ENCODE results near the gene CC2D1B.
A peak's percentile ranks its signal among the peaks of the same experiment; 100 is the strongest.

The CC2D1B gene

DNA sequence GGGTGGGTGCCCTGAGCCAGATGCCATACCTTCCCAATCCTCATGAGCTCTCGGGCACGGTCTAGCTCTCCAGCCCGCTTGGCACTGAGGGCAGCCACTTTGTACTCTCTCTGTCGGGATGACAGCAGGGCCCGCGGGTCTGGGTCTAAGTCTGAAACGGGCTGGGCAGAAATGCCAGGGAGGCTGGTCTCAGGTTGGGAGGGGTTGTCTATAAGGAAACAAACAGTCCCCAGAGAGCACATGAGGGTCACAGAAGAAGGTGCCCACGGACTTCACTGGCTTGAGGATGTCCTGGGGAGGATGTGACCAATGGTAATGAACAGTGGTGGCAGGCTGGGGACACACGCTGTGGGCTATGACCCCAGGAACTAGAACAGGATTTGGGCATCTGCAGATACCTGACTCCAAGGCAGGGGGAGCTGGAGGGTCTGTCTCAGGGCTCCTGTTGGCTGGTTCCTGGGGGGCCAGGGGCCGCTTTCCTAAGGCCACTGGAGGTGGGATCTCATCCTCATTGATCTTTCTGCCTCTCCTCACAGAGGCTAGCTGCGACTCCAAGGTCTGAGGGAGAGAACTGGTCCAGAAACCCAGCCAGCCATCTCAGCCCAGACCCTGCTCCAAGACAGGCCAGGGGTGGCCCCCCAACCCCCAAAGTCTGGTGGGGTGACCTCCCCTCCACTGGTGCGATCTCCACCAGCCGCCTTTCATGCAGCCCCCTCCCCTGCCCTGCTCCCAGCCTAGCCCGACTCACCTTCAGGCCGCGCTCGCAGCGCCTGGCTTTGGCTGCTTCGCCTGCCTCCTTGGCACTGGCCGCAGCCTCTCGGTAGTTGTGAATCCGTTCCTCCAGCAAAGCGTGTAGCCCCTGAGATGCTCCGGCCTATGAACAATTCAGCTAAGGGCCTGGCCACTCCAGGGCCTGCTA is 6.1 kb downstream of the CC2D1B start:
- no CpG with 5 or more reads among the region's 24 CpGs for WGBS, 2 donors (ENCODE audit: extremely low coverage in 2 of 2, insufficient read length in 2 of 2, insufficient replicate concordance in 1 of 2)
- H3K27me3 ChIP-seq (ENCODE audit: control insufficient read depth in 3 of 3, insufficient read depth in 3 of 3, low read depth in 1 of 3, low read length in 3 of 3), result no peaks in the 10 kb centered on the region
- no peak for DNase-seq (ENCODE audit: low spot score)
- H3K4me3 ChIP-seq (ENCODE audit: low read length in 2 of 2), result no peak overlapping the region
- no peak overlapping the region for H2AFZ ChIP-seq (ENCODE audit: low read length)
- H4K91ac ChIP-seq (ENCODE audit: low read depth, low read length, poor library complexity), result no peak overlapping the region
- H3K4me1 ChIP-seq (ENCODE audit: control insufficient read depth in 2 of 2, insufficient read depth in 1 of 2, low read depth in 1 of 2, low read length in 2 of 2), result peaks cover 1 to 5% of the 10 kb centered on the region in 2 donors
- no peak overlapping the region for H3K18ac ChIP-seq (ENCODE audit: low read length)
- H2BK12ac ChIP-seq (ENCODE audit: low read length), result no peak overlapping the region
- H3K23ac ChIP-seq (ENCODE audit: low read depth, low read length, poor library complexity), result peak overlapping the region; percentile 35
- peaks cover 74 to 94% of the 10 kb centered on the region in 2 donors for H3K36me3 ChIP-seq (replicated peaks in 1 of 2; ENCODE audit: control insufficient read depth in 2 of 2, insufficient read depth in 2 of 2, low read length in 2 of 2)
- no peak overlapping the region for H3K4ac ChIP-seq (ENCODE audit: low read length)
- H2BK5ac ChIP-seq (ENCODE audit: low read length), result no peak overlapping the region
- no peak overlapping the region for H2AK5ac ChIP-seq (ENCODE audit: low read depth, low read length)
- no peak overlapping the region for H3K27ac ChIP-seq (replicated peaks; ENCODE audit: low read length)
- H4K8ac ChIP-seq (ENCODE audit: low read depth, low read length), result no peak overlapping the region
- no peak overlapping the region for H3K9ac ChIP-seq (ENCODE audit: low read depth, low read length, poor library complexity)
- peak overlapping the region; percentile 10 for H3K14ac ChIP-seq (ENCODE audit: low read length)
- no peak overlapping the region for H2BK120ac ChIP-seq (ENCODE audit: low read depth, low read length)
- H3K79me1 ChIP-seq (ENCODE audit: low read depth, low read length), result peaks cover 7% of the 10 kb centered on the region
- no peak overlapping the region for H3K4me2 ChIP-seq (ENCODE audit: insufficient read depth, low read length, poor library complexity, severe bottlenecking)
- H3K9me3 ChIP-seq (replicated peaks in 1 of 2; ENCODE audit: control insufficient read depth in 2 of 2, insufficient read depth in 1 of 2, low read depth in 1 of 2, low read length in 2 of 2), result no peaks in the 10 kb centered on the region
- no peak overlapping the region for H2BK15ac ChIP-seq (ENCODE audit: low read length)

DNA sequence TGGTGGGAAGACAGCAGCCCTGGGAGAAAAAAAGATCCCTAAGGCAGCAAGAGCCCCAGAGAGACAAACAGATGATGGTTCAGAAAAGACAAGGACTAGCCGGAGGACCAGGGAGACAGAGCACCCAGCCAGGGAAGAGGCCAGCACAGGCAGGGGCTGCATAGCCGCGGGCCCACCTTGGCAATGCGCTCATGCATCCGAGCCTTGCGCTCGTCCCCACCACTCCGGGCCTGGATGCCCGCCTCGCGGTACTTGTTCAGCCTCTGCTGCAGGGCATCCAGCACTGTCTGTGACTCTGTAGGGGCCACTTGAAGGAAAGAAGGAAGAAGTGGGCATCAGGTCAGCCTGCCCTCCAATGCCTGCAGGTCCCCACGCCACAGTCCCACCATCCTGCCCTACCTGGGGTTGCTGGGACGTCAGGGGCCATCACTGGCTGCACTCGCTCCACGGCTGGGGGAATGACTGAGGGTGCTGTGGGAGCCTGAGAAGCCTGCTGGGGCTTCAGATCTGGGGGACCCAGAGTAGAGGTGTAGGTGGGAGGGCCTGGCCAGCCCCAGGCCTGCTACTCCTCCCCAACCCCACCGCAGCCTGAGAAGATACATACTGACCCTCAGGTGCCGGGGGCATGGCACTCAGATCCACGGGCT is 7.0 kb downstream of the CC2D1B start:
- Histone ChIP-seq H2BK120ac (ENCODE audit: low read depth, low read length) (no peak overlapping the region), H3K14ac (ENCODE audit: low read length) (no peak overlapping the region), H3K4ac (ENCODE audit: low read length) (peak overlapping the region; percentile 37), H2BK15ac (ENCODE audit: low read length) (no peak overlapping the region), H3K9me3 (replicated peaks in 1 of 2; ENCODE audit: control insufficient read depth in 2 of 2, insufficient read depth in 1 of 2, low read depth in 1 of 2, low read length in 2 of 2) (no peaks in the 10 kb centered on the region), H3K36me3 (replicated peaks in 1 of 2; ENCODE audit: control insufficient read depth in 2 of 2, insufficient read depth in 2 of 2, low read length in 2 of 2) (peaks cover 83 to 97% of the 10 kb centered on the region in 2 donors), H3K4me3 (ENCODE audit: low read length in 2 of 2) (no peak overlapping the region), H4K8ac (ENCODE audit: low read depth, low read length) (no peak overlapping the region), H3K9ac (ENCODE audit: low read depth, low read length, poor library complexity) (no peak overlapping the region), H3K4me1 (ENCODE audit: control insufficient read depth in 2 of 2, insufficient read depth in 1 of 2, low read depth in 1 of 2, low read length in 2 of 2) (no peaks in the 10 kb centered on the region), H2BK5ac (ENCODE audit: low read length) (no peak overlapping the region), H3K79me1 (ENCODE audit: low read depth, low read length) (peaks cover 4% of the 10 kb centered on the region), H2BK12ac (ENCODE audit: low read length) (peak overlapping the region; percentile 73), H3K23ac (ENCODE audit: low read depth, low read length, poor library complexity) (no peak overlapping the region), H3K18ac (ENCODE audit: low read length) (no peak overlapping the region), H3K27me3 (ENCODE audit: control insufficient read depth in 3 of 3, insufficient read depth in 3 of 3, low read depth in 1 of 3, low read length in 3 of 3) (no peaks in the 10 kb centered on the region), H3K27ac (replicated peaks; ENCODE audit: low read length) (no peak overlapping the region), H2AFZ (ENCODE audit: low read length) (no peak overlapping the region), H4K91ac (ENCODE audit: low read depth, low read length, poor library complexity) (no peak overlapping the region), H3K4me2 (ENCODE audit: insufficient read depth, low read length, poor library complexity, severe bottlenecking) (no peak overlapping the region), H2AK5ac (ENCODE audit: low read depth, low read length) (no peak overlapping the region)
- no CpG with 5 or more reads among the region's 18 CpGs for WGBS, 2 donors (ENCODE audit: extremely low coverage in 2 of 2, insufficient read length in 2 of 2, insufficient replicate concordance in 1 of 2)
- DNase-seq (ENCODE audit: low spot score), result no peak

DNA sequence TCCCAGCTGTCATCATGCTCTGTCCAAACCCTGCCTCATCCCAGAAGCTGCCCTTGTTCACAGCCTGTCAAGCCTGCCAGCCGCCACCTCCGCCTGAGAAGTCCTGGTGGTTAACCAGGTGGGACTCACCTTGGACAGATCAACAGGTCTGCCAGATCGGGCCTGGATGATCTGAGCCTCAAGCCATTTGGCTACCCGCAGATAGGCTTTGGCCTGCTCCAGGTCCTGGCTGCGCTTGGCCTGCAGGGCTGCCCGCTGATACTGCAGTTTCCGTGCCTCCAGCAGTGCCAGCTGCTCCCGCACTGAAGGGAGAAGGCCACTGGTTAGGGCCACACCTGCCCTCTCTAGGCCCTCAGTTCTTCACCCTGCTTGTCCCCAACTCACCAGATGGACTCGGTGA is 8.6 kb downstream of the CC2D1B start:
- H3K4me3 ChIP-seq (ENCODE audit: low read length in 2 of 2), result no peak overlapping the region
- no peak overlapping the region for H2AFZ ChIP-seq (ENCODE audit: low read length)
- H3K36me3 ChIP-seq (replicated peaks in 1 of 2; ENCODE audit: control insufficient read depth in 2 of 2, insufficient read depth in 2 of 2, low read length in 2 of 2), result peaks cover 88 to 100% of the 10 kb centered on the region in 2 donors
- no peak overlapping the region for H3K9ac ChIP-seq (ENCODE audit: low read depth, low read length, poor library complexity)
- no peak overlapping the region for H2BK12ac ChIP-seq (ENCODE audit: low read length)
- no peak overlapping the region for H3K18ac ChIP-seq (ENCODE audit: low read length)
- H3K4me1 ChIP-seq (ENCODE audit: control insufficient read depth in 2 of 2, insufficient read depth in 1 of 2, low read depth in 1 of 2, low read length in 2 of 2), result no peaks in the 10 kb centered on the region
- no peak overlapping the region for H4K91ac ChIP-seq (ENCODE audit: low read depth, low read length, poor library complexity)
- H3K79me1 ChIP-seq (ENCODE audit: low read depth, low read length), result peaks cover 4% of the 10 kb centered on the region
- H3K27ac ChIP-seq (replicated peaks; ENCODE audit: low read length), result no peak overlapping the region
- H3K23ac ChIP-seq (ENCODE audit: low read depth, low read length, poor library complexity), result peak overlapping the region; percentile 14
- H3K14ac ChIP-seq (ENCODE audit: low read length), result no peak overlapping the region
- WGBS, 2 donors (ENCODE audit: extremely low coverage in 2 of 2, insufficient read length in 2 of 2, insufficient replicate concordance in 1 of 2), result no CpG with 5 or more reads among the region's 9 CpGs
- H3K4ac ChIP-seq (ENCODE audit: low read length), result no peak overlapping the region
- H4K8ac ChIP-seq (ENCODE audit: low read depth, low read length), result no peak overlapping the region
- H2AK5ac ChIP-seq (ENCODE audit: low read depth, low read length), result no peak overlapping the region
- H3K4me2 ChIP-seq (ENCODE audit: insufficient read depth, low read length, poor library complexity, severe bottlenecking), result no peak overlapping the region
- DNase-seq (ENCODE audit: low spot score), result no peak
- H3K9me3 ChIP-seq (replicated peaks in 1 of 2; ENCODE audit: control insufficient read depth in 2 of 2, insufficient read depth in 1 of 2, low read depth in 1 of 2, low read length in 2 of 2), result no peaks in the 10 kb centered on the region
- no peak overlapping the region for H2BK5ac ChIP-seq (ENCODE audit: low read length)
- H2BK15ac ChIP-seq (ENCODE audit: low read length), result no peak overlapping the region
- H3K27me3 ChIP-seq (ENCODE audit: control insufficient read depth in 3 of 3, insufficient read depth in 3 of 3, low read depth in 1 of 3, low read length in 3 of 3), result no peaks in the 10 kb centered on the region
- H2BK120ac ChIP-seq (ENCODE audit: low read depth, low read length), result no peak overlapping the region

DNA sequence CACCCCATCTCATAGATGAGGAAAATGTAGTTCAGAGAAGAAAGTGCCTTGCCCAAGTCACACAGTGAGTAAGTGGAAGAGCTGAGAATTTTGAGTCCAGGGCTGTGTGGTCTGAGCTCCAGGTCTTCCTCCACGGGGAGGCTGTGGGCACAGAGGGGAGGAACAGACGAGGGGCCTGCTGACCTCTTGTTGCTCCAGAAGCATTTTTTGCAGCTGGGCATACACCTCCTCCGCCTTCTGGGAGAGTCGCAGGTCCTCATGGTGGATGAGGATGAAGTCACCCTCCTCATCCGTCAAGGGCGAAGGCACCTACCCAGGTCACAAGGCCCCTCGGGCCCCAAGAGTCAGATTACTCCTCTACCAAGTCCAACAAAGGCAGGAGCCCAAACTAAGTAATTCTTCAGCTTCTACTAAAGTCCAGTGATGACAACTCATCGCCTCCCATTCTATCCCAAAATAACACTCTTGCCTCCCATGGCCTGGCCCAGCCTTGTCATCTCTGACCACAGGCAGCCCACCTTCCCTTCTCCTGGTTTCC is 9.1 kb downstream of the CC2D1B start:
- no peaks in the 10 kb centered on the region for H3K4me1 ChIP-seq (ENCODE audit: control insufficient read depth in 2 of 2, insufficient read depth in 1 of 2, low read depth in 1 of 2, low read length in 2 of 2)
- no peak overlapping the region for H4K91ac ChIP-seq (ENCODE audit: low read depth, low read length, poor library complexity)
- H2AFZ ChIP-seq (ENCODE audit: low read length), result no peak overlapping the region
- no peak overlapping the region for H2BK15ac ChIP-seq (ENCODE audit: low read length)
- DNase-seq (ENCODE audit: low spot score), result no peak
- no peak overlapping the region for H3K4me2 ChIP-seq (ENCODE audit: insufficient read depth, low read length, poor library complexity, severe bottlenecking)
- no peak overlapping the region for H2AK5ac ChIP-seq (ENCODE audit: low read depth, low read length)
- H4K8ac ChIP-seq (ENCODE audit: low read depth, low read length), result no peak overlapping the region
- H3K18ac ChIP-seq (ENCODE audit: low read length), result no peak overlapping the region
- H2BK120ac ChIP-seq (ENCODE audit: low read depth, low read length), result no peak overlapping the region
- no peak overlapping the region for H3K14ac ChIP-seq (ENCODE audit: low read length)
- H3K79me1 ChIP-seq (ENCODE audit: low read depth, low read length), result peaks cover 4% of the 10 kb centered on the region
- H2BK12ac ChIP-seq (ENCODE audit: low read length), result no peak overlapping the region
- H3K9ac ChIP-seq (ENCODE audit: low read depth, low read length, poor library complexity), result no peak overlapping the region
- H2BK5ac ChIP-seq (ENCODE audit: low read length), result no peak overlapping the region
- H3K4me3 ChIP-seq (ENCODE audit: low read length in 2 of 2), result no peak overlapping the region
- no peaks in the 10 kb centered on the region for H3K9me3 ChIP-seq (replicated peaks in 1 of 2; ENCODE audit: control insufficient read depth in 2 of 2, insufficient read depth in 1 of 2, low read depth in 1 of 2, low read length in 2 of 2)
- no peaks in the 10 kb centered on the region for H3K27me3 ChIP-seq (ENCODE audit: control insufficient read depth in 3 of 3, insufficient read depth in 3 of 3, low read depth in 1 of 3, low read length in 3 of 3)
- WGBS, 2 donors (ENCODE audit: extremely low coverage in 2 of 2, insufficient read length in 2 of 2, insufficient replicate concordance in 1 of 2), result no CpG with 5 or more reads among the region's 8 CpGs
- no peak overlapping the region for H3K23ac ChIP-seq (ENCODE audit: low read depth, low read length, poor library complexity)
- H3K27ac ChIP-seq (replicated peaks; ENCODE audit: low read length), result no peak overlapping the region
- no peak overlapping the region for H3K4ac ChIP-seq (ENCODE audit: low read length)
- H3K36me3 ChIP-seq (replicated peaks in 1 of 2; ENCODE audit: control insufficient read depth in 2 of 2, insufficient read depth in 2 of 2, low read length in 2 of 2), result peaks cover 83 to 100% of the 10 kb centered on the region in 2 donors

Measured in neuronal stem cell (in vitro differentiated cells).